Common myeloid progenitor, CD34-positive (primary cell): ENCODE data around the gene MME.
"Not testable (repeated sequence)": the region's sequence is repeated elsewhere in the genome, so short reads cannot be mapped to it uniquely, and the experiment has no call there.

ENCODE experiments used
- CTCF ChIA-PET: fragments of 350-600 bp; sonication (Branson Sonifier 250); formaldehyde crosslinking; loops from one replicate; lab custom pipeline; 2021; ENCODE audit warnings: antibody characterized with exemption; lab: Charles Lee
- POLR2A ChIA-PET: fragments of 350-600 bp; sonication (Branson Sonifier 250); formaldehyde crosslinking; loops from one replicate; lab custom pipeline; 2021; ENCODE audit warnings: antibody characterized with exemption; lab: Charles Lee
- DNase-seq, 3 donors: peaks; one replicate each; pipeline versions ENCODE4 v3.0.0 to v3.0.0-alpha.2; 2013
- H3K27ac ChIP-seq, 2 experiments: 1 replicate in 1 of 2; 2 replicates in 1 of 2; pipeline ENCODE4 v1.7.0; 2013; ENCODE audit warnings: inconsistent platforms in 2 of 2, low read length in 2 of 2, mild to moderate bottlenecking in 2 of 2, low read depth in 1 of 2, moderate library complexity in 1 of 2; ENCODE audit not compliant: severe bottlenecking in 2 of 2, insufficient read depth in 1 of 2, poor library complexity in 1 of 2
- H3K27me3 ChIP-seq, 5 experiments: replicated peaks in 2 of 5; 1 replicate in 3 of 5; 2 replicates in 2 of 5; pipeline versions ENCODE4 v1.6.1 to v1.7.0; 2013; ENCODE audit warnings: low read length in 4 of 5, mild to moderate bottlenecking in 2 of 5, moderate library complexity in 2 of 5, inconsistent platforms in 1 of 5; ENCODE audit not compliant: insufficient read depth in 5 of 5, control insufficient read depth in 4 of 5
- H3K36me3 ChIP-seq, 4 experiments: 1 replicate in 2 of 4; 2 replicates in 2 of 4; pipeline versions ENCODE4 v1.6.1 to v1.7.0; 2013; ENCODE audit warnings: low read length in 3 of 4, control low read depth in 1 of 4, mild to moderate bottlenecking in 1 of 4; ENCODE audit not compliant: control insufficient read depth in 4 of 4, insufficient read depth in 4 of 4
- H3K4me1 ChIP-seq, 4 experiments: 1 replicate in 3 of 4; 2 replicates in 1 of 4; pipeline versions ENCODE4 v1.6.1 to v1.7.1; 2013; ENCODE audit warnings: low read length in 3 of 4, mild to moderate bottlenecking in 3 of 4, control low read depth in 1 of 4, inconsistent platforms in 1 of 4, moderate library complexity in 1 of 4; ENCODE audit not compliant: control insufficient read depth in 4 of 4, insufficient read depth in 4 of 4; ENCODE audit errors: control extremely low read depth in 1 of 4
- H3K4me3 ChIP-seq, 7 experiments: 1 replicate in 4 of 7; 2 replicates in 3 of 7; pipeline versions ENCODE4 v1.5.1 to v1.7.0; 2013; ENCODE audit warnings: mild to moderate bottlenecking in 7 of 7, low read length in 6 of 7, moderate library complexity in 6 of 7, inconsistent platforms in 2 of 7, low read depth in 2 of 7, control low read depth in 1 of 7; ENCODE audit not compliant: insufficient read depth in 4 of 7, control insufficient read depth in 1 of 7; ENCODE audit errors: extremely low read depth in 1 of 7
- H3K9me3 ChIP-seq, 5 experiments: 1 replicate in 4 of 5; 2 replicates in 1 of 5; pipeline versions ENCODE4 v1.6.1 to v1.7.1; 2013; ENCODE audit warnings: low read length in 4 of 5, mild to moderate bottlenecking in 2 of 5, inconsistent platforms in 1 of 5, low read depth in 1 of 5, moderate library complexity in 1 of 5; ENCODE audit not compliant: control insufficient read depth in 4 of 5, insufficient read depth in 2 of 5; ENCODE audit errors: control extremely low read depth in 1 of 5
- WGBS: methylation state at CpG from one replicate; pipeline ENCODE4 v1.1.5; 2013; ENCODE audit not compliant: insufficient coverage; 5-methylcytosine and 5-hydroxymethylcytosine counted together

MME gene

DNA sequence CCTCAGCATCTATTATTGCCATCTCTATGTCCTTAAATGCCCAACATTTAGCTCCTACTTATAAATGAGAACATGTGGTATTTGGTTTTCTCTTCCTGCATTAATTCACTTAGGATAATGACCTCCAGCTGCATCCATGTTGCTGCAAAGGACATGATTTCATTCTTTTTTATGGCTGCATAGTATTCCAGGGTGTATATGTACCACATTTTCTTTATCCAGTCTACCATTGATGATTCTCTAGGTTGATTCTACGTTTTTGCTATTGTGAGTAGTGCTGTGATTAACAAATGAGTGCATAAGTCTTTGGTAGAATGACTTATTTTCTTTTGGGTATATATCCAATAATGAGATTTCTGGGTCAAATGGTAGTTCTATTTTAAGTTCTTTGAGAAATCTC lies 54.2 kb downstream of the MME start:
- H3K4me3 ChIP-seq, POLR2A ChIA-PET: not testable (repeated sequence)
- WGBS = no CpG with 5 or more reads among the region's 1 CpG

DNA sequence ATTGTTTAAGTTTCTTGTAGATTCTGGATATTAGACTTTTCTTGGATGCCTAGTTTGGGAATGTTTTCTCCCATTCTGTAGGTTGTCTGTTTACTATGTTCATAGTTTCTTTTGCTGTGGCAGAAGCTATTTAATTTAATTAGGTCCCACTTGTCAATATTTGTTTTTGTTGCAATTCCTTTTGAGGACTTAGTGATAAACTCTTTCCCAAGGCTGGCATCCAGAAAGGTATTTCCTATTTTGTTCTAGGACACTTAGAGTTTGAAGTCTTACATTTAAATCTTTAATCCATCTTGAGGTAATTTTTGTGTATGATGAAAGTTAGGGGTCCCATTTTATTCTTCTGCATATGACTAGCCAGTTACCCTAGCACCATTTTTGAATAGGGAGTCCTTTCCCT lies 54.9 kb downstream of the MME start:
- no peak for DNase-seq
- no peaks in the 10 kb centered on the region for H3K27me3 ChIP-seq
- CTCF ChIA-PET = no interaction called here
- no peaks in the 10 kb centered on the region for H3K9me3 ChIP-seq
- peaks cover 0 to 3% (median 0%) of the 10 kb centered on the region in 4 experiments for H3K4me1 ChIP-seq
- no peaks in the 10 kb centered on the region for H3K36me3 ChIP-seq
- H3K27ac ChIP-seq = no peak overlapping the region
- POLR2A ChIA-PET = no interaction called here
- no peak overlapping the region for H3K4me3 ChIP-seq

More for the DNA sequence above, 54.2 kb downstream of the MME start:
- H3K36me3 ChIP-seq, H3K27ac ChIP-seq, H3K27me3 ChIP-seq, CTCF ChIA-PET, H3K9me3 ChIP-seq, DNase-seq, H3K4me1 ChIP-seq: not testable (repeated sequence)

DNA sequence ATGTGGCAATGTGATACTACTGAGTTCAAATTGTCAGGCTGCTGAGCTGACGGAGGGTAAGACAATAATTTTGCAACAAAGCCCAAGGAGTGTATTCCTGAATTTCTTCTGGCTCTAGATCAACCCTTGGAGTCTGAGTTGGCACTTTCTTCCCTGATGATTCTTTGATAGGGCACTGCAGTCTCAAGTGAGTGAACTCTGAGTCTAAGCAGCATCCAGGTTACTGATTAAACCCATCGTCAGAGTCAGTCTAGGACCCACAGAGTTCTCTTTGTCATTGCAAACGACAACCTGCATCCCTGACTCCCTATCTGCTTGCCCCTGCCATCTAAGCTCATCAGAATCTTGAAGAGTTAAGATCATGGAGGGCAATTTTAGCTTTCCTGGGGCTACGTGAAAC lies 58.6 kb downstream of the MME start:
- no peaks in the 10 kb centered on the region for H3K9me3 ChIP-seq
- H3K36me3 ChIP-seq = no peaks in the 10 kb centered on the region
- H3K4me3 ChIP-seq = no peak overlapping the region
- ChIA-PET POLR2A (no interaction called here), CTCF (no interaction called here)
- no peak for DNase-seq
- no peaks in the 10 kb centered on the region for H3K4me1 ChIP-seq
- no peak overlapping the region for H3K27ac ChIP-seq
- H3K27me3 ChIP-seq = no peaks in the 10 kb centered on the region
- WGBS = 96% methylated on average over 4 of the region's 4 CpGs

DNA sequence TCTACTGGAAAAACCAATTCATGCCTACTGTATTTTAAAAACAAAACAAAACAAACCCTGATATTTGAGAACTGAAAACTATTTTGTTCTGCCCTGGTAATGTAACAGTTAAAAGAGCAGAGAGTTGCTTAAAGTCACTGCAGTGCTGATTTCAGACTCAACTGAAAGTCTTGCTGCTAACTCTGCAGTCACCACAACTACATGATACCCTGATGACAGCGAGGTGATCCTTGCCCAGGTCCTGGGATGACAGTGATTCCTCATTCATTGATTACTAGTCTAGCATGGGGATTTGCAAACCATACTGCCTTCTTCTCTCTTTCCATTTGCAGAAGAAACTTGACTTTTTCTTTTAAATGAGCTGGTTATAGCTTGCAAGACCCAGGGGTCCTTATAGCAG lies 67.5 kb downstream of the MME start:
- no peaks in the 10 kb centered on the region for H3K27me3 ChIP-seq
- 100% methylated on average over 1 of the region's 1 CpG for WGBS
- CTCF ChIA-PET = no interaction called here
- H3K4me3 ChIP-seq = no peak overlapping the region
- no peaks in the 10 kb centered on the region for H3K36me3 ChIP-seq
- no peaks in the 10 kb centered on the region for H3K9me3 ChIP-seq
- POLR2A ChIA-PET = no interaction called here
- H3K4me1 ChIP-seq = no peaks in the 10 kb centered on the region
- no peak for DNase-seq
- no peak overlapping the region for H3K27ac ChIP-seq

DNA sequence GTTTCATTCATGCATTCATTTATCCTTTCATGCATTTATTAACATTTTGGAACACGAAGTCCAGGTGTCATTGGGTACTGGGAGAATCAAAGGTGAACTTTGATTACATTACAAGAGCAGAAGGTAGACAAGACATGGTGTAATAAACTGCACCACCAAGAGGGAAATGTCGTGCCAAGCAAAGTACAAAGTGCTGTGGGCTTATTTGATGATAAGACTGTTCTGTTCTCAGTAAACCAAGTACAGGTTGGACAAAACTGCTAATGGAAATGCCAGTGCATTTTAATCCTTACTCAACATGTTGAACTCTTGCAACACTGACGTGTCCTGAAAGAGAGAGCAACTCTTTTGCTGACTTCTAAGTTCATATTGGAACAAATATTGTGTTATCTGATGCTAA lies 69.4 kb downstream of the MME start:
- H3K27ac ChIP-seq = no peak overlapping the region
- WGBS = 95% methylated on average over 3 of the region's 3 CpGs
- H3K9me3 ChIP-seq = no peaks in the 10 kb centered on the region
- ChIA-PET POLR2A (no interaction called here), CTCF (no interaction called here)
- H3K4me3 ChIP-seq = no peak overlapping the region
- no peaks in the 10 kb centered on the region for H3K27me3 ChIP-seq
- no peak for DNase-seq
- H3K36me3 ChIP-seq = no peaks in the 10 kb centered on the region
- H3K4me1 ChIP-seq = peaks cover 0 to 2% (median 0%) of the 10 kb centered on the region in 4 experiments

DNA sequence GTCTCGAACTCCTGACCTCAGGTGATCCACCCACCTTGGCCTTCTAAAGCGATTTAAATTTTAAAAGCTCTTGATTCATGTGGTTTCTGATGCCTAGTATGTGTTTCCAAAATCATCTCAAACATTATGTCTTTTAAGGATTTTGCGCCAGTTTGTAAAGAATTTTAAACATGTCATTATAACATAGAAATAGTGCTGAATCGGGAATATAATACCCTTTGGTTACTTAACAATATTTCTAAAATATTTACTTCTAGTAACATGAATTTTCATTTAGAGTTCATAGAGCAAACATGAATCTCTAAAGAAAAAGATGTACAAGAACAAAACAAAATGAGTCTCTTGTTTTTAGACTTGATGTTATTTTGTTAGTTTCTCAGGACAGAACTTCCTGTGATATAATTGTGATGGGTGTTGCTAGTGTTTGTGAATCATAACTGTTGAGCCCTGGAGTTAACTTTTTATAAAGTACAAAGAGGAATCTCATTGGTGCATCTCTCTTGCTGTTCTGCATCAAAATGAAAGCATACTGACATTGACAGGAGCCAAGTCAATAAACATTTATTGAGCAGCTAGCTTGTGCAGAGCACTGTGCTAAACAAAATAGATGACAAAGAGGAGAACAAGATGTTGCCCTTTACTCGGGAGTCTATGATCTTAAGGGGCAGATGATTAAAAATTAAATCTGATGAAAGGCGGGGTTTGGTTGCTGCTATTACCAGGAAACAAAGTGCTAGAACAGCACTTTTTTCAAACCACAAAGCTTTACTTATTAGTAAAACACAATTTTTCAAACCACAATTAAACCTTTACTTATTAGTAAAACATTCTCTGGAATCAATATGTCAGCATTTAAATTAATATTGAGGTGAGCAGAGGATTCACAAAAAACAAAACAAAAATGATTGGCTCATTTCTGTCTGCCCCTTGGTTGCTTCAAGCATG lies 73.4 kb downstream of the MME start:
- Histone ChIP-seq H3K27ac (no peak overlapping the region), H3K9me3 (no peaks in the 10 kb centered on the region), H3K36me3 (no peaks in the 10 kb centered on the region), H3K4me1 (peaks cover 0 to 2% (median 0%) of the 10 kb centered on the region in 4 experiments), H3K4me3 (no peak overlapping the region), H3K27me3 (no peaks in the 10 kb centered on the region)
- DNase-seq = no peak
- ChIA-PET CTCF (no interaction called here), POLR2A (no interaction called here)
- WGBS = 100% methylated on average over 2 of the region's 6 CpGs

DNA sequence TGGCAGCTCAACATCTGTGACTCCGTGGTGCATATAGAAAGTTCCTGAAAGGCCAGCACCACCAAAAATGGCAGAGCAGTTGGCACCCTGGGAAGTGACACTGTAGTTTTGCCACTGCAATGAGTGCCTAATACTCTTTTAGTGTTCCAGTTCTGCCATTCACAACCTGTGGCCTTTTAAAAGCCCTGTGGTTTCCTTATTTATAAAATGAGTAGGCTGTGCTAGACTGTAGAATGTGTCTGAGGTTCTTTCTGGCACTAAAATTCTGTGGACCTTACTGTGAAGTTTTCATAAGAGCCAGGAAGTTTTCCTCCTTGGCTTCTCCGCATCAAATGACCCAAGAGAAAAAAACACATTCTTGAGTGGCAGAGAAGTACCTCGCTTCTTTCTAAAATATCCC lies 74.1 kb downstream of the MME start:
- DNase-seq = no peak
- Histone ChIP-seq H3K9me3 (no peaks in the 10 kb centered on the region), H3K36me3 (no peaks in the 10 kb centered on the region), H3K4me3 (no peak overlapping the region), H3K27ac (no peak overlapping the region), H3K4me1 (peaks cover 0 to 2% (median 0%) of the 10 kb centered on the region in 4 experiments), H3K27me3 (no peaks in the 10 kb centered on the region)
- ChIA-PET CTCF (no interaction called here), POLR2A (no interaction called here)
- 100% methylated on average over 1 of the region's 3 CpGs for WGBS
